Osteocyte (in vitro differentiated cells): ENCODE results near the gene CDC73. TPM values are rescaled to one million over a fixed set of nuclear protein-coding genes. Genes with fewer than 3 reads are reported as not detected.
"Not testable (repeated sequence)": the region's sequence is repeated elsewhere in the genome, so short reads cannot be mapped to it uniquely, and the experiment has no call there.

Experiments used
- DNase-seq: peaks from one replicate; pipeline ENCODE4 v3.0.0; 2021; ENCODE audit warnings: mixed read lengths; ENCODE audit not compliant: unreplicated experiment; ENCODE audit errors: extremely low spot score
- H3K27ac Mint-ChIP-seq: one replicate; pipeline ENCODE4 v1.8.0; 2021; ENCODE audit warnings: mild to moderate bottlenecking, mixed read lengths; ENCODE audit not compliant: unreplicated experiment
- H3K27me3 Mint-ChIP-seq: one replicate; pipeline ENCODE4 v1.8.0; 2021; ENCODE audit warnings: mixed read lengths; ENCODE audit not compliant: unreplicated experiment
- H3K36me3 Mint-ChIP-seq: one replicate; pipeline ENCODE4 v1.8.0; 2021; ENCODE audit warnings: mixed read lengths; ENCODE audit not compliant: unreplicated experiment
- H3K4me1 Mint-ChIP-seq: one replicate; pipeline ENCODE4 v1.8.0; 2021; ENCODE audit warnings: mixed read lengths; ENCODE audit not compliant: unreplicated experiment
- H3K4me3 Mint-ChIP-seq: one replicate; pipeline ENCODE4 v1.8.0; 2021; ENCODE audit warnings: mild to moderate bottlenecking, moderate library complexity, mixed read lengths; ENCODE audit not compliant: unreplicated experiment
- H3K9me3 Mint-ChIP-seq: one replicate; pipeline ENCODE4 v1.8.0; 2021; ENCODE audit warnings: mixed read lengths; ENCODE audit not compliant: unreplicated experiment
- CTCF ChIP-seq: fragments of 200-600 bp; sonication (generic); IDR thresholded peaks from 2 replicates; pipeline ENCODE4 v1.5.0; 2021; ENCODE audit warnings: antibody characterized with exemption, mild to moderate bottlenecking, moderate library complexity
- total RNA-seq: library from RNA; stranded (reverse); gene quantifications from 2 replicates; pipeline ENCODE4 v1.2.1, GENCODE V29; 2021

CDC73 gene
- total RNA-seq, 1 donor from 2014 or later = 73.3 TPM

- Mint-ChIP-seq H3K27ac (peak overlapping the region; percentile 84), H3K4me3 (no peak overlapping the region)
Observed at GRCh38 chr1:193111641-193112090, 10.2 kb upstream of the CDC73 start.

GRCh38 chr1:193113258-193113991, 8.4 kb upstream of the CDC73 start:
- no peak for TF ChIP-seq CTCF
- Mint-ChIP-seq H3K27ac (peak overlapping the region; percentile 21), H3K36me3 (no peaks in the 10 kb centered on the region), H3K4me3 (no peak overlapping the region), H3K27me3 (no peaks in the 10 kb centered on the region), H3K4me1 (peaks cover 35% of the 10 kb centered on the region), H3K9me3 (no peaks in the 10 kb centered on the region)
- no peak for DNase-seq

More at GRCh38 chr1:193111641-193112090, 10.2 kb upstream of the CDC73 start:
- Mint-ChIP-seq H3K36me3 (no peaks in the 10 kb centered on the region), H3K27me3 (no peaks in the 10 kb centered on the region), H3K4me1 (peaks cover 35% of the 10 kb centered on the region), H3K9me3 (no peaks in the 10 kb centered on the region)
- TF ChIP-seq CTCF = no peak
- no peak for DNase-seq

GRCh38 chr1:193113992-193114332, 7.9 kb upstream of the CDC73 start:
- TF ChIP-seq CTCF = no peak
- no peak for DNase-seq
- H3K27ac Mint-ChIP-seq = peak overlapping the region; percentile 21
- no peaks in the 10 kb centered on the region for H3K36me3 Mint-ChIP-seq
- H3K27me3 Mint-ChIP-seq = no peaks in the 10 kb centered on the region
- H3K4me3 Mint-ChIP-seq = no peak overlapping the region
- H3K4me1 Mint-ChIP-seq = peaks cover 35% of the 10 kb centered on the region
- H3K9me3 Mint-ChIP-seq = no peaks in the 10 kb centered on the region

GRCh38 chr1:193114485-193115095, 7.2 kb upstream of the CDC73 start:
- no peaks in the 10 kb centered on the region for H3K36me3 Mint-ChIP-seq
- no peak overlapping the region for H3K4me3 Mint-ChIP-seq
- H3K4me1 Mint-ChIP-seq = peaks cover 35% of the 10 kb centered on the region
- no peak for TF ChIP-seq CTCF
- no peaks in the 10 kb centered on the region for H3K9me3 Mint-ChIP-seq
- no peaks in the 10 kb centered on the region for H3K27me3 Mint-ChIP-seq
- no peak overlapping the region for H3K27ac Mint-ChIP-seq
- no peak for DNase-seq

- no peaks in the 10 kb centered on the region for H3K27me3 Mint-ChIP-seq
- peaks cover 31% of the 10 kb centered on the region for H3K4me1 Mint-ChIP-seq
- TF ChIP-seq CTCF = no peak
- peak overlapping the region; percentile 75 for H3K27ac Mint-ChIP-seq
- no peak for DNase-seq
- H3K4me3 Mint-ChIP-seq = no peak overlapping the region
- H3K36me3 Mint-ChIP-seq = no peaks in the 10 kb centered on the region
- H3K9me3 Mint-ChIP-seq = no peaks in the 10 kb centered on the region
Observed at GRCh38 chr1:193115629-193116227, 6.1 kb upstream of the CDC73 start.

- not testable (repeated sequence) for H3K36me3 Mint-ChIP-seq, H3K27ac Mint-ChIP-seq, H3K4me3 Mint-ChIP-seq, H3K27me3 Mint-ChIP-seq, H3K9me3 Mint-ChIP-seq, DNase-seq
- peaks cover 21% of the 10 kb centered on the region for H3K4me1 Mint-ChIP-seq
Observed at GRCh38 chr1:193117167-193117566, 4.7 kb upstream of the CDC73 start.
